ENCODE data around the gene TANGO2.

TANGO2 gene

DNA sequence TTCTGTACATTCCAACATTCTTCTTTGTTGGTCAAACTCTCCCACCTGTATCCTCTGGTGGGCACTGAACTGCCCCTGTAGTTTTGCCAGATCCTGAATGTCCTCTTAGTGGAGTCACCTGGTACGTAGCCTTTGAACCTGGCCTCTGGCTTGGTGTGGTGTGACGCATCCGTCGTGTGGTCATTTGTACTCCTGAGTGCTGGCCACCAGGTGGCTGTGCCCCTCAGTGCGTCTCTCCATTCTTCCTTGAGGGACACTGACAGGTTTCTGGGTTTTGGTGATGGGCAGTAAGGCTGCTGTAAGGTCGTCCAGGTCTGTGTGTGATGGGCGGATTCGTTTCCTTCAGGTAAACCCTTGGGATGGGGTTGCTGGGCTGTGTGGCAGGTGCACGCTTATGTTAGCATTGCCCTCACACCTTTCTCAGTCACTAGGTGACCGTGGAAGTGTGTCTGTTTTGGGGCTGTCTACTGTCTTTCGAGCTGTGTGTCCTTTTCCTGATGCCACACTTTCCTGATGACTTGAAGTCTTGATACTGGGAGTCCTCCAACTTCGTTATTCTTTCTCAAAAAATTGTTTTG lies 81.4 kb downstream of the TANGO2 start:
- Histone ChIP-seq H3K18ac (ENCODE audit: low read length) (no peak overlapping the region), H4K91ac (ENCODE audit: low read depth, low read length, poor library complexity) (no peak overlapping the region), H3K9ac (ENCODE audit: low read depth, low read length, poor library complexity) (no peak overlapping the region), H3K4ac (ENCODE audit: low read length) (no peak overlapping the region), H3K9me3 (replicated peaks in 1 of 2; ENCODE audit: control insufficient read depth in 2 of 2, insufficient read depth in 1 of 2, low read depth in 1 of 2, low read length in 2 of 2) (peaks cover 0 to 2% of the 10 kb centered on the region in 2 donors), H3K4me3 (ENCODE audit: low read length in 2 of 2) (no peak overlapping the region), H2BK120ac (ENCODE audit: low read depth, low read length) (no peak overlapping the region), H3K14ac (ENCODE audit: low read length) (no peak overlapping the region), H3K4me2 (ENCODE audit: insufficient read depth, low read length, poor library complexity, severe bottlenecking) (no peak overlapping the region), H2AK5ac (ENCODE audit: low read depth, low read length) (no peak overlapping the region), H3K27me3 (ENCODE audit: control insufficient read depth in 3 of 3, insufficient read depth in 3 of 3, low read depth in 1 of 3, low read length in 3 of 3) (no peaks in the 10 kb centered on the region), H3K36me3 (replicated peaks in 1 of 2; ENCODE audit: control insufficient read depth in 2 of 2, insufficient read depth in 2 of 2, low read length in 2 of 2) (peaks cover 68 to 96% of the 10 kb centered on the region in 2 donors), H2BK12ac (ENCODE audit: low read length) (no peak overlapping the region), H3K27ac (replicated peaks; ENCODE audit: low read length) (no peak overlapping the region), H3K4me1 (ENCODE audit: control insufficient read depth in 2 of 2, insufficient read depth in 1 of 2, low read depth in 1 of 2, low read length in 2 of 2) (no peaks in the 10 kb centered on the region), H4K8ac (ENCODE audit: low read depth, low read length) (no peak overlapping the region), H2BK5ac (ENCODE audit: low read length) (no peak overlapping the region), H2AFZ (ENCODE audit: low read length) (no peak overlapping the region), H3K23ac (ENCODE audit: low read depth, low read length, poor library complexity) (no peak overlapping the region), H2BK15ac (ENCODE audit: low read length) (no peak overlapping the region), H3K79me1 (ENCODE audit: low read depth, low read length) (peaks cover 12% of the 10 kb centered on the region)
- WGBS, 2 donors (ENCODE audit: extremely low coverage in 2 of 2, insufficient read length in 2 of 2, insufficient replicate concordance in 1 of 2) = no CpG with 5 or more reads among the region's 12 CpGs
- no peak for DNase-seq (ENCODE audit: low spot score)

- Histone ChIP-seq H3K79me1 (ENCODE audit: low read depth, low read length) (peaks cover 20% of the 10 kb centered on the region), H3K14ac (ENCODE audit: low read length) (no peak overlapping the region), H3K18ac (ENCODE audit: low read length) (no peak overlapping the region), H2BK120ac (ENCODE audit: low read depth, low read length) (no peak overlapping the region), H3K4me3 (ENCODE audit: low read length in 2 of 2) (no peak overlapping the region), H3K4me2 (ENCODE audit: insufficient read depth, low read length, poor library complexity, severe bottlenecking) (no peak overlapping the region), H3K27ac (replicated peaks; ENCODE audit: low read length) (no peak overlapping the region), H3K9me3 (replicated peaks in 1 of 2; ENCODE audit: control insufficient read depth in 2 of 2, insufficient read depth in 1 of 2, low read depth in 1 of 2, low read length in 2 of 2) (peaks cover 0 to 2% of the 10 kb centered on the region in 2 donors), H2AK5ac (ENCODE audit: low read depth, low read length) (no peak overlapping the region), H4K8ac (ENCODE audit: low read depth, low read length) (no peak overlapping the region), H3K4ac (ENCODE audit: low read length) (no peak overlapping the region), H3K9ac (ENCODE audit: low read depth, low read length, poor library complexity) (peak overlapping the region; percentile 18), H3K27me3 (ENCODE audit: control insufficient read depth in 3 of 3, insufficient read depth in 3 of 3, low read depth in 1 of 3, low read length in 3 of 3) (no peaks in the 10 kb centered on the region), H4K91ac (ENCODE audit: low read depth, low read length, poor library complexity) (no peak overlapping the region), H3K23ac (ENCODE audit: low read depth, low read length, poor library complexity) (no peak overlapping the region), H2BK5ac (ENCODE audit: low read length) (no peak overlapping the region), H3K4me1 (ENCODE audit: control insufficient read depth in 2 of 2, insufficient read depth in 1 of 2, low read depth in 1 of 2, low read length in 2 of 2) (no peaks in the 10 kb centered on the region), H2BK15ac (ENCODE audit: low read length) (no peak overlapping the region), H3K36me3 (replicated peaks in 1 of 2; ENCODE audit: control insufficient read depth in 2 of 2, insufficient read depth in 2 of 2, low read length in 2 of 2) (peaks cover 78 to 96% of the 10 kb centered on the region in 2 donors), H2BK12ac (ENCODE audit: low read length) (no peak overlapping the region), H2AFZ (ENCODE audit: low read length) (no peak overlapping the region)
- no peak for DNase-seq (ENCODE audit: low spot score)
- WGBS, 2 donors (ENCODE audit: extremely low coverage in 2 of 2, insufficient read length in 2 of 2, insufficient replicate concordance in 1 of 2) = no CpG with 5 or more reads among the region's 7 CpGs
Observed at GRCh38 chr22:20105456-20106204, 84.7 kb downstream of the TANGO2 start.

- Histone ChIP-seq H3K4me1 (ENCODE audit: control insufficient read depth in 2 of 2, insufficient read depth in 1 of 2, low read depth in 1 of 2, low read length in 2 of 2) (no peaks in the 10 kb centered on the region), H3K27me3 (ENCODE audit: control insufficient read depth in 3 of 3, insufficient read depth in 3 of 3, low read depth in 1 of 3, low read length in 3 of 3) (no peaks in the 10 kb centered on the region), H3K4me3 (ENCODE audit: low read length in 2 of 2) (peak overlapping the region in 1 of 2 donors; percentile 18), H2BK12ac (ENCODE audit: low read length) (no peak overlapping the region), H3K79me1 (ENCODE audit: low read depth, low read length) (peaks cover 20% of the 10 kb centered on the region), H3K4me2 (ENCODE audit: insufficient read depth, low read length, poor library complexity, severe bottlenecking) (no peak overlapping the region), H2BK120ac (ENCODE audit: low read depth, low read length) (no peak overlapping the region), H3K18ac (ENCODE audit: low read length) (no peak overlapping the region), H3K9ac (ENCODE audit: low read depth, low read length, poor library complexity) (peak overlapping the region; percentile 57), H4K8ac (ENCODE audit: low read depth, low read length) (peak overlapping the region; percentile 75), H3K14ac (ENCODE audit: low read length) (no peak overlapping the region), H2BK5ac (ENCODE audit: low read length) (no peak overlapping the region), H3K4ac (ENCODE audit: low read length) (no peak overlapping the region), H3K36me3 (replicated peaks in 1 of 2; ENCODE audit: control insufficient read depth in 2 of 2, insufficient read depth in 2 of 2, low read length in 2 of 2) (peaks cover 82 to 98% of the 10 kb centered on the region in 2 donors), H3K27ac (replicated peaks; ENCODE audit: low read length) (no peak overlapping the region), H3K23ac (ENCODE audit: low read depth, low read length, poor library complexity) (no peak overlapping the region), H2BK15ac (ENCODE audit: low read length) (no peak overlapping the region), H2AFZ (ENCODE audit: low read length) (no peak overlapping the region), H2AK5ac (ENCODE audit: low read depth, low read length) (no peak overlapping the region), H3K9me3 (replicated peaks in 1 of 2; ENCODE audit: control insufficient read depth in 2 of 2, insufficient read depth in 1 of 2, low read depth in 1 of 2, low read length in 2 of 2) (peaks cover 0 to 2% of the 10 kb centered on the region in 2 donors), H4K91ac (ENCODE audit: low read depth, low read length, poor library complexity) (no peak overlapping the region)
- WGBS, 2 donors (ENCODE audit: extremely low coverage in 2 of 2, insufficient read length in 2 of 2, insufficient replicate concordance in 1 of 2) = no CpG with 5 or more reads among the region's 20 CpGs
- no peak for DNase-seq (ENCODE audit: low spot score)
Observed at GRCh38 chr22:20106205-20106848, 85.4 kb downstream of the TANGO2 start.

DNA sequence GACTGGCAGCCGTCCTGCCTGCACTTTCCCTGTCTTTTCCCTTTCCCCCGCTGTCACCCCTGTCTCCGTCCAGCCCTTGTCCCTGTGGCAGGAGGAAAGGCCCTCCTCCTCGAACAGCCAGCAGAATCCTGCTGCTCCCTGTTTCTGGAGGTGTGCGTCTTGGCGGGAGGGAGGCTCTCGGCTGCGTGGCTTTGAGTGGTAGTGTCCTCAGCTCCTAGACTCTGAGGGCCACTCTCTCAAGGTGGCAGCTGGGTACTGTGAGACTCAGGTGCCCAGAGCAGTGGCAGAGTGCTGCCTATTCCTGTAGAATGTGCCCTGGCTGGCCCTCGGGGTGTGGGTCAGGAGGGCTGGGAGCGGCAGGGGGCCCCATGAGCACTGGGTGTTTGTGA lies 85.9 kb downstream of the TANGO2 start:
- Histone ChIP-seq H3K9me3 (replicated peaks in 1 of 2; ENCODE audit: control insufficient read depth in 2 of 2, insufficient read depth in 1 of 2, low read depth in 1 of 2, low read length in 2 of 2) (peaks cover 0 to 2% of the 10 kb centered on the region in 2 donors), H3K23ac (ENCODE audit: low read depth, low read length, poor library complexity) (no peak overlapping the region), H2BK15ac (ENCODE audit: low read length) (no peak overlapping the region), H3K27ac (replicated peaks; ENCODE audit: low read length) (no peak overlapping the region), H4K8ac (ENCODE audit: low read depth, low read length) (peak overlapping the region; percentile 75), H2AFZ (ENCODE audit: low read length) (no peak overlapping the region), H3K4me1 (ENCODE audit: control insufficient read depth in 2 of 2, insufficient read depth in 1 of 2, low read depth in 1 of 2, low read length in 2 of 2) (no peaks in the 10 kb centered on the region), H3K79me1 (ENCODE audit: low read depth, low read length) (peaks cover 20% of the 10 kb centered on the region), H3K14ac (ENCODE audit: low read length) (no peak overlapping the region), H2BK12ac (ENCODE audit: low read length) (no peak overlapping the region), H3K4me2 (ENCODE audit: insufficient read depth, low read length, poor library complexity, severe bottlenecking) (no peak overlapping the region), H2BK120ac (ENCODE audit: low read depth, low read length) (no peak overlapping the region), H4K91ac (ENCODE audit: low read depth, low read length, poor library complexity) (no peak overlapping the region), H2BK5ac (ENCODE audit: low read length) (no peak overlapping the region), H2AK5ac (ENCODE audit: low read depth, low read length) (no peak overlapping the region), H3K4me3 (ENCODE audit: low read length in 2 of 2) (no peak overlapping the region), H3K9ac (ENCODE audit: low read depth, low read length, poor library complexity) (peak overlapping the region; percentile 57), H3K18ac (ENCODE audit: low read length) (no peak overlapping the region), H3K27me3 (ENCODE audit: control insufficient read depth in 3 of 3, insufficient read depth in 3 of 3, low read depth in 1 of 3, low read length in 3 of 3) (no peaks in the 10 kb centered on the region), H3K36me3 (replicated peaks in 1 of 2; ENCODE audit: control insufficient read depth in 2 of 2, insufficient read depth in 2 of 2, low read length in 2 of 2) (peaks cover 84 to 98% of the 10 kb centered on the region in 2 donors), H3K4ac (ENCODE audit: low read length) (no peak overlapping the region)
- no peak for DNase-seq (ENCODE audit: low spot score)
- no CpG with 5 or more reads among the region's 10 CpGs for WGBS, 2 donors (ENCODE audit: extremely low coverage in 2 of 2, insufficient read length in 2 of 2, insufficient replicate concordance in 1 of 2)
